Mesenchymal stem cell (in vitro differentiated cells and primary cell): ENCODE measurements around the gene PEF1.
"Not testable (repeated sequence)": the region's sequence is repeated elsewhere in the genome, so short reads cannot be mapped to it uniquely, and the experiment has no call there.

Experiments used
- DNase-seq: peaks from one replicate; pipeline ENCODE4 v3.0.0-alpha.2; 2013
- H2AFZ ChIP-seq: one replicate; pipeline ENCODE4 v1.6.1; 2013; ENCODE audit warnings: low read depth, mild to moderate bottlenecking, control low read depth, inconsistent platforms, low read length, moderate library complexity
- H2AK5ac ChIP-seq: 2 replicates; pipeline ENCODE4 v1.6.1; 2013; ENCODE audit warnings: low read length, moderate library complexity, mild to moderate bottlenecking, inconsistent platforms; ENCODE audit not compliant: severe bottlenecking
- H2BK120ac ChIP-seq: one replicate; pipeline ENCODE4 v1.6.1; 2013; ENCODE audit warnings: low read depth, mild to moderate bottlenecking, inconsistent platforms, low read length, moderate library complexity
- H2BK12ac ChIP-seq, 2 experiments: one replicate each; pipeline ENCODE4 v1.6.1; 2013; ENCODE audit warnings: inconsistent platforms in 2 of 2, low read length in 2 of 2, mild to moderate bottlenecking in 2 of 2, moderate library complexity in 2 of 2, control low read depth in 1 of 2
- H2BK15ac ChIP-seq: one replicate; pipeline ENCODE4 v1.6.1; 2013; ENCODE audit warnings: mild to moderate bottlenecking, low read depth, inconsistent platforms; ENCODE audit not compliant: poor library complexity, severe bottlenecking
- H2BK5ac ChIP-seq: 2 replicates; pipeline ENCODE4 v1.6.1; 2013; ENCODE audit warnings: low read depth, mild to moderate bottlenecking, low read length, control low read depth, inconsistent platforms; ENCODE audit not compliant: poor library complexity, severe bottlenecking
- H3K14ac ChIP-seq, 2 experiments: one replicate each; pipeline ENCODE4 v1.6.1; 2013; ENCODE audit warnings: inconsistent platforms in 2 of 2, low read length in 2 of 2, control low read depth in 1 of 2, mild to moderate bottlenecking in 1 of 2, moderate library complexity in 1 of 2
- H3K18ac ChIP-seq, 2 experiments: one replicate each; pipeline ENCODE4 v1.6.1; 2013; ENCODE audit warnings: inconsistent platforms in 2 of 2, low read length in 2 of 2, control low read depth in 1 of 2, low read depth in 1 of 2, mild to moderate bottlenecking in 1 of 2
- H3K23ac ChIP-seq, 2 experiments: one replicate each; pipeline ENCODE4 v1.6.1; 2013; ENCODE audit warnings: inconsistent platforms in 2 of 2, low read length in 2 of 2, mild to moderate bottlenecking in 2 of 2, moderate library complexity in 2 of 2, control low read depth in 1 of 2
- H3K27ac ChIP-seq: 2 replicates; pipeline ENCODE4 v1.5.1; 2013; ENCODE audit warnings: mild to moderate bottlenecking, moderate library complexity, low read length, control low read depth, inconsistent platforms; ENCODE audit not compliant: poor library complexity, severe bottlenecking
- H3K27me3 ChIP-seq, 2 experiments: 2 replicates each; pipeline versions ENCODE4 v1.6.1 to v1.7.0; 2013; ENCODE audit warnings: low read length in 2 of 2, mild to moderate bottlenecking in 2 of 2, moderate library complexity in 2 of 2, control low read depth in 1 of 2, inconsistent platforms in 1 of 2; ENCODE audit not compliant: control insufficient read depth in 1 of 2, insufficient read depth in 1 of 2
- H3K36me3 ChIP-seq, 2 experiments: 2 replicates each; pipeline versions ENCODE4 v1.6.1 to v1.7.0; 2013; ENCODE audit warnings: low read length in 2 of 2, control low read depth in 1 of 2, inconsistent platforms in 1 of 2, low read depth in 1 of 2, mild to moderate bottlenecking in 1 of 2; ENCODE audit not compliant: insufficient read depth in 2 of 2, control insufficient read depth in 1 of 2
- H3K4ac ChIP-seq, 2 experiments: one replicate each; pipeline ENCODE4 v1.6.1; 2013; ENCODE audit warnings: inconsistent platforms in 2 of 2, low read length in 2 of 2, mild to moderate bottlenecking in 2 of 2, moderate library complexity in 2 of 2, control low read depth in 1 of 2, low read depth in 1 of 2
- H3K4me1 ChIP-seq: 2 replicates; pipeline ENCODE4 v1.6.1; 2013; ENCODE audit warnings: low read depth, low read length, control low read depth; ENCODE audit not compliant: control insufficient read depth, insufficient read depth
- H3K4me2 ChIP-seq: 2 replicates; pipeline ENCODE4 v1.6.1; 2013; ENCODE audit warnings: low read length, mild to moderate bottlenecking, inconsistent platforms; ENCODE audit not compliant: poor library complexity, severe bottlenecking
- H3K4me3 ChIP-seq, 2 experiments: 2 replicates each; pipeline versions ENCODE4 v1.5.1 to v1.7.0; 2013; ENCODE audit warnings: low read length in 2 of 2, mild to moderate bottlenecking in 2 of 2, control low read depth in 1 of 2, low read depth in 1 of 2; ENCODE audit not compliant: insufficient read depth in 1 of 2
- H3K79me1 ChIP-seq: replicated peaks from 2 replicates; pipeline ENCODE4 v1.6.1; 2013; ENCODE audit warnings: mild to moderate bottlenecking, control low read depth, low read length, inconsistent platforms; ENCODE audit not compliant: poor library complexity, severe bottlenecking
- H3K9ac ChIP-seq: 2 replicates; pipeline ENCODE4 v1.7.0; 2013; ENCODE audit warnings: mild to moderate bottlenecking, low read length, moderate library complexity
- H3K9me3 ChIP-seq: 2 replicates; pipeline ENCODE4 v1.7.0; 2013; ENCODE audit warnings: mild to moderate bottlenecking, low read length; ENCODE audit not compliant: control insufficient read depth
- H4K8ac ChIP-seq: one replicate; pipeline ENCODE4 v1.6.1; 2013; ENCODE audit warnings: inconsistent platforms, mild to moderate bottlenecking, low read length, moderate library complexity
- H4K91ac ChIP-seq: one replicate; pipeline ENCODE4 v1.6.1; 2013; ENCODE audit warnings: mild to moderate bottlenecking, low read length, inconsistent platforms
- WGBS: methylation state at CpG from one replicate; pipeline ENCODE4 v1.1.7; 2013; ENCODE audit warnings: mixed read lengths; 5-methylcytosine and 5-hydroxymethylcytosine counted together

The PEF1 gene

DNA sequence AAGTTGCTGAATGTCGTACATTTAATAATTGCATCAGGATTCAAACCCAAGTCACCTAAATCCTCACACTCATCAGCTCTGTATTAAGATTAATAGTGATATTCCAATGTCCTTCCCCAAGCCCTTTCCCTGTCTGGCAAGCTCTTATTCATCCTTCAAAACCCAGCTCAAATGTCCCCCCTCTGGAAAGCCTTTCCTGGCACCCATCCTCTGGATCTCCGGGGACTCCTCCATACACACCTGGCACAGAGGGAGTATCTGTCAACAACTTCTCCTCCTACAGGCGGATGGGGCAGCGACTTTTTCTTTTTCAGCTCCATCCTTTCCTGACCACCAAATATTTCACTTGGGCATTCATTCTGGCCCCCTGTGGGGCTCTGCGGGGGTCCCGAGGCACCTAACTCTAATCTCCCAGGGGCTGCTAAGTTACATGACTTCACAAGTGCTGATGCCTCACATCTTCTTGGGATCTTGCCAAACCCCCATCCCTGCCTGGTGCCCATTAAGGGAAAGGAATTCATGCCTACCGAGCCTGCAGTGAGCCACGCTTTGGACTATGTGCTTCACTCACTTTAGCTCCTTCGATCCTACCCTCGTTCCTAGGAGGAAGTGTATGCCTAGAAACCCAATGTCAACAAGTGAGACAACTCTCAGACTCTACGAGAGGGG lies 53.1 kb downstream of the PEF1 start:
- Histone ChIP-seq H3K18ac (no peak overlapping the region), H4K91ac (no peak overlapping the region), H2AFZ (no peak overlapping the region), H3K9me3 (no peaks in the 10 kb centered on the region), H3K9ac (no peak overlapping the region), H3K14ac (no peak overlapping the region), H2BK120ac (no peak overlapping the region), H3K36me3 (peaks cover 0 to 18% of the 10 kb centered on the region in 2 experiments), H4K8ac (no peak overlapping the region), H2BK15ac (no peak overlapping the region), H3K4me1 (peaks cover 37% of the 10 kb centered on the region), H3K4me2 (no peak overlapping the region), H2BK5ac (no peak overlapping the region), H2AK5ac (no peak overlapping the region), H3K23ac (no peak overlapping the region), H2BK12ac (no peak overlapping the region), H3K27me3 (peaks cover 0 to 3% of the 10 kb centered on the region in 2 experiments), H3K27ac (peak overlapping the region; percentile 57), H3K4ac (no peak overlapping the region), H3K79me1 (peaks cover 3% of the 10 kb centered on the region), H3K4me3 (no peak overlapping the region)
- WGBS: 86% methylated on average over 11 of the region's 11 CpGs
- DNase-seq: no peak

DNA sequence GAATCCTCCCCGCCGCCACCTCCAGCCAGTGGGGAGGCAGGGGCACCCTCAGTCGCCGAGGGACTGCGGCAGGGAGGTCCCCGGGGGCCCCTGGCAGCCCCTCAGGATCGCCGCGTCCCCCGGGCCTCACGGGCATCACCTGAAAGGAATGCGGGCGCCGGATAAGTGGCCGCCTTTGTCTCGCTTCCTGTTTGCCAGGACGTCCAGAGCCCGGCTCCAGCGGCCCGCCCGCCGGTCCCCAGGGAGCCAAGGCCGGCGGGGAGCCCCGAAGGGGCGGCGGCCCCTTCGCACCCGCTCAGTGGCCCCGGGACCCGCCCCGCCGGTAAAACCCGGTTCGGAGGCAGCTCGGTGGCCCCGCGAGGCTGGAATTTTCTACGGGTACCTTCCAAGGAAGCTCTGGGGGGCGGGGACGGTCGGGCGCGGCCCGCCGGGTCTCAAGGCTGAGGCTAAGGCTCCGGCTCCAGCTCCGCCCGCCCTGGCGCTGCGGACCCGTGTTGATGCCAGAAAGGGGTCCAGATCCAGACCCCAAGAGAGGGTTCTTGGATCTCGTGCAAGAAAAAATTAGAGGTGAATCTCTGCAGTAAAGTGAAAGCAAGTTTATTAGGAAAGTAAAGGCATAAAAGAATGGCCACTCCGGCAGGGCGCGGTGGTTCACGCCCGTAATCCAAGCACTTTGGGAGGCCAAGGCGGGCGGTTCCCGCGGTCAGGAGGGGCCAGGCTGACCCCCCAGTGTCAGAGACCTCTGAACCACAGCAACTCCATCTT lies 55.7 kb downstream of the PEF1 start:
- H4K91ac ChIP-seq: no peak overlapping the region
- H3K4ac ChIP-seq: peak overlapping the region in 1 of 2 experiments; percentile 45
- H3K79me1 ChIP-seq: peaks cover 7% of the 10 kb centered on the region
- no peak for DNase-seq
- H3K4me2 ChIP-seq: peak overlapping the region; percentile 42
- peaks cover 0 to 41% of the 10 kb centered on the region in 2 experiments for H3K36me3 ChIP-seq
- H4K8ac ChIP-seq: peak overlapping the region; percentile 73
- peaks cover 0 to 8% of the 10 kb centered on the region in 2 experiments for H3K27me3 ChIP-seq
- H2BK15ac ChIP-seq: peak overlapping the region; percentile 65
- WGBS: 14% methylated on average over 61 of the region's 62 CpGs
- peak overlapping the region; percentile 37 to 77 for H3K18ac ChIP-seq
- H3K9me3 ChIP-seq: no peaks in the 10 kb centered on the region
- peak overlapping the region; percentile 45 for H2BK120ac ChIP-seq
- peak overlapping the region; percentile 5 to 79 for H3K4me3 ChIP-seq
- no peak overlapping the region for H3K23ac ChIP-seq
- no peak overlapping the region for H3K27ac ChIP-seq
- peak overlapping the region; percentile 67 for H2AK5ac ChIP-seq
- peak overlapping the region; percentile 32 for H2BK5ac ChIP-seq
- peak overlapping the region in 1 of 2 experiments; percentile 81 for H2BK12ac ChIP-seq
- H3K9ac ChIP-seq: peak overlapping the region; percentile 65
- peaks cover 51% of the 10 kb centered on the region for H3K4me1 ChIP-seq
- H2AFZ ChIP-seq: peak overlapping the region; percentile 34
- no peak overlapping the region for H3K14ac ChIP-seq

DNA sequence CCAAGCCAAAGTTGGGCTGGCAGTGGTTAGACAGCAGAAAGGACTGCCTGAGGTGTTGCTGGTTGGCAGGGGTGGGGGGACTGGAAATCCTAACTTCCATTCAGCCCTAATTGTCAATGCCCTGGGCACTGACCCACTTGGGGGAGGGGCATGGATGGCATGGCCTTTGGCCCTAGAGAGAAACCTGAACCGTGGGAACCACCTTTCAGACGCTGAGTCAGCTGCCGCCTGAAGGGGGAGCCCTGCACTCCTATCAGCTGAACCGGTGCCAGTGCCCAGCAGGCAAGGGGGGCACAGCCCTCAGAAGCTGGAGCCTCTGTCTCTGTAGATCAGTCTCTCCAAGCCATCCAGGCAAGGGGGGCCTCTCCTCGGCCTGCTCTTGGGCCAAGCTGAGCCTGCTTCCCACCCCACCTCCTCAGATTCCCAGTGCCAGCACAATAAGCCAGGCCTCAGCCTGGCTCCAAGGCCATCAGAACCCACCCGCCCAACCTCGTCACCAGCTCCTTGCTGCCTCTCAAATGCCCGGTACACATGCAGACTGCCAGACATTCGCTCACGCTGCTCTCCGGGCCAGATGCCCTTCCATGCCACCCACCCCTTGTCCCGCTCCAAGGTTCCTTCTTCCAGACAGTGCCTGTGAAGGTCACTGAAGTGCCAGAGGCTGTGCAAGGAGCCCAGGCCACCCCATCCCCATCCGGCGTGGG lies 56.8 kb downstream of the PEF1 start:
- Histone ChIP-seq H2BK15ac (no peak overlapping the region), H3K9ac (no peak overlapping the region), H3K18ac (peak overlapping the region in 1 of 2 experiments; percentile 35), H2BK120ac (no peak overlapping the region), H3K14ac (no peak overlapping the region), H3K4me2 (no peak overlapping the region), H2AFZ (peak overlapping the region; percentile 34), H3K4ac (no peak overlapping the region), H3K9me3 (no peaks in the 10 kb centered on the region), H3K4me3 (no peak overlapping the region), H2BK12ac (peak overlapping the region in 1 of 2 experiments; percentile 64), H2AK5ac (peak overlapping the region; percentile 67), H3K79me1 (peaks cover 10% of the 10 kb centered on the region), H2BK5ac (no peak overlapping the region), H3K23ac (no peak overlapping the region), H3K4me1 (peaks cover 60% of the 10 kb centered on the region), H3K27me3 (peaks cover 0 to 8% of the 10 kb centered on the region in 2 experiments), H3K36me3 (peaks cover 0 to 52% of the 10 kb centered on the region in 2 experiments), H4K8ac (no peak overlapping the region), H3K27ac (no peak overlapping the region), H4K91ac (no peak overlapping the region)
- DNase-seq: peak; percentile 40
- WGBS: 70% methylated on average over 14 of the region's 14 CpGs

DNA sequence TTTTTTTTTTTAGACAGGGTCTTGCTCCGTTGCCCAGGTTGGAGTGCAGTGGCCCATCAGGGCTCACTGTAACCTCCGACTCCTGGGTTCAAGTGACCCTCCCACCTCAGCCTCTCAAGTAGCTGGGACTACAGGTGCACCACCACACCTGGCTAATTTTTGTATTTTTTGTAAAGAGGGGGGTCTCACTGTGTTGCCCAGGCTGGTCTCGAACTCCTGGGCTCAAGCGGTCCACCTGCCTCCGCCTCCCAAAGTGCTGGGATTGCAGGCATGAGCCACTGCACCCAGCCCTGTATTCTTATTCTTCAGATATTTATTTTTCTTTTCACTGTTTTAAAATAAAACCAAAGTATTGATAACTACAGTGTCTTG lies 57.4 kb downstream of the PEF1 start:
- H3K4me2 ChIP-seq: not testable (repeated sequence)

More for the DNA sequence above, 57.4 kb downstream of the PEF1 start:
- not testable (repeated sequence) for H3K27me3 ChIP-seq, H3K18ac ChIP-seq, H2AFZ ChIP-seq, H2BK12ac ChIP-seq, H3K27ac ChIP-seq, H3K9ac ChIP-seq, H3K79me1 ChIP-seq, H3K4me3 ChIP-seq, H3K4ac ChIP-seq, H2AK5ac ChIP-seq, H3K14ac ChIP-seq, H2BK120ac ChIP-seq, H4K91ac ChIP-seq, H2BK15ac ChIP-seq, DNase-seq, H3K9me3 ChIP-seq, H2BK5ac ChIP-seq, H3K23ac ChIP-seq, H4K8ac ChIP-seq
- Histone ChIP-seq H3K4me1 (peaks cover 63% of the 10 kb centered on the region), H3K36me3 (peaks cover 0 to 56% of the 10 kb centered on the region in 2 experiments)
- 94% methylated on average over 4 of the region's 5 CpGs for WGBS
